Measurements from ENCODE around the gene HOATZ.

GRCh38 chr11:111530091-111530490 lies 15.5 kb downstream of the HOATZ start:
- no peak for TF ChIP-seq POLR2A (IDR thresholded peaks at IDR 0.05; ENCODE audit: low read depth, low read length)
- TF ChIP-seq CTCF (IDR thresholded peaks at IDR 0.05; ENCODE audit: extremely low read depth in 1 of 2, insufficient read depth in 1 of 2, low read depth in 1 of 2, low read length in 2 of 2), result no peak
- no peak for TF ChIP-seq EZH2 (IDR thresholded peaks at IDR 0.05; ENCODE audit: borderline replicate concordance, low read depth, low read length, severe bottlenecking)
